H1 (cell line): ENCODE results near the gene STAC2. TPM values are rescaled to one million over a fixed set of nuclear protein-coding genes. Genes with fewer than 3 reads are reported as not detected.

Experiments
- CHD2 ChIP-seq: IDR thresholded peaks from 2 replicates; pipeline ENCODE4 v1.6.1; 2012; ENCODE audit warnings: low read length, improper control_type of control experiment
- CTBP2 ChIP-seq: IDR thresholded peaks from 2 replicates; pipeline ENCODE4 v1.7.0; 2011; ENCODE audit warnings: borderline replicate concordance, mild to moderate bottlenecking, moderate library complexity, mixed read lengths, low read length; ENCODE audit not compliant: insufficient read depth, insufficient read length
- EGR1 ChIP-seq: IDR thresholded peaks from 2 replicates; pipeline ENCODE4 v1.6.1; 2011; ENCODE audit warnings: low read depth, low read length, borderline replicate concordance
- EZH2 ChIP-seq: fragments of 200-600 bp; sonication (generic); IDR thresholded peaks from 2 replicates; pipeline ENCODE4 v1.7.1; 2012; ENCODE audit warnings: low read depth, mild to moderate bottlenecking, moderate library complexity, low read length, inconsistent platforms; ENCODE audit not compliant: severe bottlenecking
- FOSL1 ChIP-seq: IDR thresholded peaks from 2 replicates; pipeline ENCODE4 v1.6.1; 2011; ENCODE audit warnings: mild to moderate bottlenecking, low read depth, low read length, moderate library complexity; ENCODE audit not compliant: insufficient read depth
- GABPA ChIP-seq: IDR thresholded peaks from 2 replicates; pipeline ENCODE4 v1.6.1; 2011; ENCODE audit warnings: mild to moderate bottlenecking, low read length, moderate library complexity, borderline replicate concordance; ENCODE audit not compliant: insufficient read depth
- HDAC2 ChIP-seq, 2 experiments: fragments of 300-600 bp in 1 of 2; sonication (generic) in 1 of 2; IDR thresholded peaks; 2 replicates each; pipeline ENCODE4 v1.6.1; 2011 to 2012; ENCODE audit warnings: low read depth in 2 of 2, low read length in 2 of 2, mild to moderate bottlenecking in 2 of 2, moderate library complexity in 2 of 2, borderline replicate concordance in 1 of 2, inconsistent platforms in 1 of 2
- KDM1A ChIP-seq: fragments of 200-600, 300-600 bp; sonication (generic); IDR thresholded peaks from 2 replicates; pipeline ENCODE4 v1.7.1; 2016; ENCODE audit warnings: mild to moderate bottlenecking, low read length, borderline replicate concordance
- KDM4A ChIP-seq: IDR thresholded peaks from one replicate; pipeline ENCODE4 v1.7.1; 2012; ENCODE audit warnings: low read depth, mild to moderate bottlenecking, moderate library complexity, low read length, inconsistent platforms; ENCODE audit not compliant: severe bottlenecking
- MAFK ChIP-seq: IDR thresholded peaks from 2 replicates; pipeline ENCODE4 v1.6.1; 2012; ENCODE audit warnings: low read depth, mild to moderate bottlenecking, improper control_type of control experiment, low read length
- NANOG ChIP-seq: IDR thresholded peaks from 2 replicates; pipeline ENCODE4 v1.6.1; 2011; ENCODE audit warnings: low read length, low read depth, mild to moderate bottlenecking, inconsistent platforms; ENCODE audit not compliant: insufficient read depth, poor library complexity, severe bottlenecking
- POLR2AphosphoS5 ChIP-seq: IDR thresholded peaks from 2 replicates; pipeline ENCODE4 v1.6.1; 2011; ENCODE audit warnings: low read depth, low read length
- RNF2 ChIP-seq: fragments of 200-900, 300-1000 bp; sonication (generic); IDR thresholded peaks from 2 replicates; pipeline ENCODE4 v1.7.1; 2016; ENCODE audit warnings: borderline replicate concordance, low read depth, mild to moderate bottlenecking, antibody characterized with exemption, low read length; ENCODE audit not compliant: poor library complexity, severe bottlenecking; ENCODE audit errors: missing control alignments
- SAP30 ChIP-seq: fragments of 300-600 bp; sonication (generic); IDR thresholded peaks from 2 replicates; pipeline ENCODE4 v1.7.1; 2012; ENCODE audit warnings: low read length, moderate library complexity, mild to moderate bottlenecking, inconsistent platforms; ENCODE audit not compliant: insufficient read depth, insufficient replicate concordance
- SP2 ChIP-seq: IDR thresholded peaks from 2 replicates; pipeline ENCODE4 v1.6.1; 2012; ENCODE audit warnings: mild to moderate bottlenecking, low read length, inconsistent platforms
- SUZ12 ChIP-seq: fragments of 200-600 bp; sonication (generic); IDR thresholded peaks from 2 replicates; pipeline ENCODE4 v1.6.1; 2012; ENCODE audit warnings: mild to moderate bottlenecking, inconsistent platforms, low read length, moderate library complexity, mixed read lengths
- TAF1 ChIP-seq: IDR thresholded peaks from 2 replicates; pipeline ENCODE4 v1.6.1; 2011; ENCODE audit warnings: mild to moderate bottlenecking, low read depth, low read length
- TBP ChIP-seq: IDR thresholded peaks from 2 replicates; pipeline ENCODE4 v1.6.1; 2011; ENCODE audit warnings: low read depth, low read length, improper control_type of control experiment
- YY1 ChIP-seq: IDR thresholded peaks from 2 replicates; pipeline ENCODE4 v1.6.1; 2011; ENCODE audit warnings: low read depth, mild to moderate bottlenecking, low read length
- ZNF274 ChIP-seq: IDR thresholded peaks from 2 replicates; pipeline ENCODE4 v1.7.0; 2012; ENCODE audit warnings: low read length, borderline replicate concordance; ENCODE audit errors: extremely low read depth
- polyA plus RNA-seq, 7 experiments: library from polyadenylated mRNA; depleted of rRNA in 3 of 7; stranded (reverse) in 5 of 7; unstranded in 2 of 7; fragments of >200 nt in 5 of 7; fragments of 200-250 nt in 2 of 7; gene quantifications; 1 replicate in 5 of 7; 2 replicates in 1 of 7; 4 replicates in 1 of 7; pipeline versions ENCODE4 v1.2.1 to v1.2.3, GENCODE V29; 2011 to 2013; ENCODE audit warnings: missing spikeins in 2 of 7, mixed read lengths in 2 of 7
- total RNA-seq: library from RNA; stranded (reverse); fragmentation: NEBNext Ultra II Directional; extraction: Animal tissue kit (Norgen Biotek cat#: 25700); gene quantifications from 2 replicates; pipeline ENCODE4 v1.2.1, GENCODE V29; 2021
- TF ChIP-seq, protein P1 (sequence below): IDR thresholded peaks from 2 replicates; pipeline ENCODE4 v1.6.1; 2011; ENCODE audit warnings: low read depth, mild to moderate bottlenecking, low read length; ENCODE audit not compliant: insufficient read depth

STAC2 gene
- total and polyA plus RNA-seq, 2 of the 8 experiments (the other 6 are each of a cell fraction or from before 2014, with no cell fraction given) = 1.5 to 6.0 TPM

- no peak for TF ChIP-seq EGR1
- no peak for TF ChIP-seq FOSL1
- no peak for TF ChIP-seq EZH2
- no peak for TF ChIP-seq HDAC2 (IDR thresholded peaks at IDR 0.05; ENCODE audit: borderline replicate concordance in 1 of 2, low read depth in 2 of 2, low read length in 2 of 2)
- TF ChIP-seq YY1 = peak; percentile 77; the same call in 1 of the 2 replicates
- no peak for TF ChIP-seq MAFK
- TF ChIP-seq, protein P1, sequence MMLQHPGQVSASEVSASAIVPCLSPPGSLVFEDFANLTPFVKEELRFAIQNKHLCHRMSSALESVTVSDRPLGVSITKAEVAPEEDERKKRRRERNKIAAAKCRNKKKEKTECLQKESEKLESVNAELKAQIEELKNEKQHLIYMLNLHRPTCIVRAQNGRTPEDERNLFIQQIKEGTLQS = no peak
- peak; percentile 94 for TF ChIP-seq POLR2AphosphoS5
- TF ChIP-seq SAP30 = no peak
- no peak for TF ChIP-seq SP2
- no peak for TF ChIP-seq GABPA
- TF ChIP-seq ZNF274 = no peak
- no peak for TF ChIP-seq SUZ12
- no peak for TF ChIP-seq KDM4A
- no peak for TF ChIP-seq CTBP2
- TF ChIP-seq TBP = peak; percentile 95
- TF ChIP-seq TAF1 = peak; percentile 98
- TF ChIP-seq NANOG = no peak
- no peak for TF ChIP-seq CHD2
- TF ChIP-seq KDM1A = no peak
- no peak for TF ChIP-seq RNF2
These were observed 25.5 kb downstream of the STAC2 start, which contains the start of gene RPL19 (continued) for GRCh38 chr17:39200070-39200879.
